ENCODE data around the gene ENTPD1. TPM values are rescaled to one million over a fixed set of nuclear protein-coding genes. Genes with fewer than 3 reads are reported as not detected.
"Not testable (repeated sequence)": the region's sequence is repeated elsewhere in the genome, so short reads cannot be mapped to it uniquely, and the experiment has no call there.

The ENTPD1 gene
- total and polyA plus RNA-seq, 4 experiments from 2014 or later = 1.2 to 1.9 (median 1.6) TPM

DNA sequence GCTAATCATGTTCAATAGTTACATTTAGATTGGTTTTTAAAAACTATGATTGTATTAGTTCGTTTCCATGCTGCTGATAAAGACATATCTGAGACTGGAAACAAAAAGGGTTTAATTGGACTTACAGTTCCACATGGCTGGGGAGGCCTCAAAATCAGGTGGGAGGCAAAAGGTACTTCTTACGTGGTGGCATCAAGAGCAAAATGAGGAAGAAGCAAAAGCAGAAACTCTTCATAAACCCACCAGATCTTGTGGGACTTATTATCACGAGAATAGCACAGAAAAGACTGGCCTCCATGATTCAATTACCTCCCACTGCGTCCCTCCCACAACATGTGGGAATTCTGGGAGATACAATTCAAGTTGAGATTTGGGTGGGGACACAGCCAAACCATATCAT is 117.7 kb downstream of the ENTPD1 start:
- peaks cover 41 to 45% of the 10 kb centered on the region in 2 donors for H3K36me3 Mint-ChIP-seq
- no peak for DNase-seq
- H3K4me1 Mint-ChIP-seq = no peaks in the 10 kb centered on the region
- POLR2A ChIA-PET (ENCODE audit: partially characterized antibody) = no interaction called here
- Histone ChIP-seq H3K27ac (ENCODE audit: low read depth, low read length) (no peak overlapping the region), H3K9me3 (ENCODE audit: control insufficient read depth in 1 of 2, low read length in 2 of 2) (no peaks in the 10 kb centered on the region), H3K4me3 (ENCODE audit: low read length in 2 of 2) (no peak overlapping the region), H3K27me3 (ENCODE audit: insufficient read depth, low read length) (no peaks in the 10 kb centered on the region), H3K36me3 (ENCODE audit: insufficient read depth, low read length) (no peaks in the 10 kb centered on the region), H3K4me1 (ENCODE audit: insufficient read depth, low read length) (no peaks in the 10 kb centered on the region)
- no peak overlapping the region for H3K4me3 Mint-ChIP-seq
- H3K9me3 Mint-ChIP-seq = peaks cover 0 to 3% (median 0%) of the 10 kb centered on the region in 8 donors
- H3K27me3 Mint-ChIP-seq = no peaks in the 10 kb centered on the region
- CTCF ChIA-PET (ENCODE audit: partially characterized antibody) = interaction anchor here (4.1 kb wide), 1 partner anchor 180 kb away, joined by 26 read pairs; the partner anchor contains the start of gene TCTN3
- intact Hi-C loops (cut with micrococcal nuclease) = no loop called here
- no peak overlapping the region for H3K27ac Mint-ChIP-seq

DNA sequence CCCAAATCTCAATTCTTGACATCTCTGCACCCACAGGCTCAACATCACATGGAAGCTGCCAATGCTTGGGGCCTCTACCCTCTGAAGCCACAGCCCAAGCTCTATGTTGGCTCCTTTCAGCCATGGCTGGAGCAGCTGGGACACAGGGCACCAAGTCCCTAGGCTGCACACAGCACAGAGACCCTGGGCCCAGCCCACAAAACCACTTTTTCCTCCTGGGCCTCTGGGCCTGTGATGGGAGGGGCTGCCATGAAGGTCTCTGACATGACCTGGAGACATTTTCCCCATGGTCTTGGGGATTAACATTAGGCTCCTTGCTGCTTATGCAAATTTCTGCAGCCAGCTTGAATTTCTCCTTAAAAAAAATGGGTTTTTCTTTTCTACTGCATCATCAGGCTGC is 118.8 kb downstream of the ENTPD1 start:
- H3K27me3 Mint-ChIP-seq; H3K4me3 Mint-ChIP-seq; H3K9me3 ChIP-seq (ENCODE audit: control insufficient read depth in 1 of 2, low read length in 2 of 2); H3K27me3 ChIP-seq (ENCODE audit: insufficient read depth, low read length); H3K27ac ChIP-seq (ENCODE audit: low read depth, low read length); H3K27ac Mint-ChIP-seq; intact Hi-C loops (cut with micrococcal nuclease); H3K9me3 Mint-ChIP-seq; H3K4me3 ChIP-seq (ENCODE audit: low read length in 2 of 2); H3K4me1 Mint-ChIP-seq; DNase-seq; H3K36me3 ChIP-seq (ENCODE audit: insufficient read depth, low read length); H3K4me1 ChIP-seq (ENCODE audit: insufficient read depth, low read length); POLR2A ChIA-PET (ENCODE audit: partially characterized antibody): not testable (repeated sequence)
- H3K36me3 Mint-ChIP-seq = peaks cover 43 to 45% of the 10 kb centered on the region in 2 donors
- CTCF ChIA-PET (ENCODE audit: partially characterized antibody) = interaction anchor here (0.8 to 0.9 kb wide), 2 partner anchors 9 to 33 kb away, joined by 3 read pairs; partner anchors contain the start of gene CC2D2B

DNA sequence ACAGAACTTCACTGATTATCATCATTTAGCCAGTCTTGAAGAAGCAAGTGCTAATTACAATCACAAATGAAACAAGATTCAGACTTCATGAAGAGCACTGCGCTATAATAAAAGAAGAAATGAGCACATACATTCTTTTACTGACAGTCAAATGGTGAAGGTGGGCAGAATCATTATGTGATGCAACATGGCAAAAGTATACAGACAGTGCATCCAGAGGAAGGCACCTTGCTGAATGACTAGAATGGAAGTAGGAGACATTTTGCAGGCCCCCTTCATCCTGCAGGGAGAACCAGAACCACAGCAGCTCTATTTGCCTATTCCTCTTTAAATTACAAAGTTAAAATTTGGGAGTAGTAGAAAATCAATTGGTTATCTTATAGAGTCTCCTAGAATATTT is 120.8 kb downstream of the ENTPD1 start:
- DNase-seq = no peak
- Histone ChIP-seq H3K9me3 (ENCODE audit: control insufficient read depth in 1 of 2, low read length in 2 of 2) (no peaks in the 10 kb centered on the region), H3K27ac (ENCODE audit: low read depth, low read length) (no peak overlapping the region), H3K4me3 (ENCODE audit: low read length in 2 of 2) (no peak overlapping the region), H3K36me3 (ENCODE audit: insufficient read depth, low read length) (no peaks in the 10 kb centered on the region), H3K27me3 (ENCODE audit: insufficient read depth, low read length) (no peaks in the 10 kb centered on the region), H3K4me1 (ENCODE audit: insufficient read depth, low read length) (no peaks in the 10 kb centered on the region)
- Mint-ChIP-seq H3K27me3 (no peaks in the 10 kb centered on the region), H3K9me3 (peaks cover 0 to 3% (median 0%) of the 10 kb centered on the region in 8 donors), H3K4me1 (no peaks in the 10 kb centered on the region), H3K4me3 (no peak overlapping the region), H3K36me3 (peaks cover 40 to 45% of the 10 kb centered on the region in 2 donors), H3K27ac (no peak overlapping the region)
- intact Hi-C loops (cut with micrococcal nuclease) = no loop called here
- ChIA-PET CTCF (ENCODE audit: partially characterized antibody) (no interaction called here), POLR2A (ENCODE audit: partially characterized antibody) (no interaction called here)

DNA sequence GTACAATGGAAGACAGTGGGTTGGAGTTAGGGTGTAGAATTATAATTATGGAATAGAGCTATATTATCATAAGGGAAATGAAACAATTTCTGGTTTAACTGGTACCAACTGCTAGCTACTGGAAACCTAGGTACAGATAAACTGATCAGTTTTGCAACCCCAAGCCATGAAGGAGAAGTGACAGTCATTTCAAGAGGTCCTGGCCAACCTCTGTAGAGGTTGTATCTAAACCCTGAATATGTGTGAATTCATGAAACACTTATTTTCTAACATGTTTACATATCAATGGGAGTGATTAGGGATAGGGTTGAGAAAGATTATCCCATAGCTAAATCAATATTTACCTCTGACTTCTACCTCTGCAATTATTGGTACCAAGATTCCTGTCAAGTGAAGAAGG is 121.9 kb downstream of the ENTPD1 start:
- no peak overlapping the region for H3K27ac Mint-ChIP-seq
- no peaks in the 10 kb centered on the region for H3K4me1 Mint-ChIP-seq
- intact Hi-C loops (cut with micrococcal nuclease) = no loop called here
- Histone ChIP-seq H3K27me3 (ENCODE audit: insufficient read depth, low read length) (no peaks in the 10 kb centered on the region), H3K36me3 (ENCODE audit: insufficient read depth, low read length) (no peaks in the 10 kb centered on the region), H3K4me1 (ENCODE audit: insufficient read depth, low read length) (no peaks in the 10 kb centered on the region), H3K4me3 (ENCODE audit: low read length in 2 of 2) (no peak overlapping the region), H3K27ac (ENCODE audit: low read depth, low read length) (no peak overlapping the region), H3K9me3 (ENCODE audit: control insufficient read depth in 1 of 2, low read length in 2 of 2) (no peaks in the 10 kb centered on the region)
- H3K9me3 Mint-ChIP-seq = peaks cover 0 to 3% (median 0%) of the 10 kb centered on the region in 8 donors
- no peak for DNase-seq
- no peaks in the 10 kb centered on the region for H3K27me3 Mint-ChIP-seq
- H3K4me3 Mint-ChIP-seq = no peak overlapping the region
- POLR2A ChIA-PET (ENCODE audit: partially characterized antibody) = no interaction called here
- peaks cover 34 to 41% of the 10 kb centered on the region in 2 donors for H3K36me3 Mint-ChIP-seq
- CTCF ChIA-PET (ENCODE audit: partially characterized antibody) = interaction anchor here (1.1 kb wide), 1 partner anchor 13 kb away, joined by 3 read pairs; no protein-coding TSS in a partner anchor

DNA sequence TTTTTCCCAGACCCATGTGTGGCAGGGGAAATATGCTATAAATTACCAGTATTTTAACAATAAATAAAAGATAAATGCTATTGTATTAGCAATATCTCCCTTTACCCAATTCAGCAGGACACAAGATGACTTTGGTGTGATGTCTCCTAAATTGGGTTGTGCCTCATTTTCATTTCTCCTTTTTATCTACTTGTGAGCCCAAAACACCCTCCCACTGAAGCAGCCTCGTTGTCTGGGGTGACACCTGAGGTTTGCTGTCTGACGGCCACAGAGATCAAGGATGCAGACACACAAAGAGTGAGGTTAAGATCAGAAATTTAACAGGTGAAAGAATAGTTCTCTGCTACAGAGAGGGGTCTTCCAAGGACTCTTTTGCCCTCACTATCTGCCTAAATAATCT is 124.7 kb downstream of the ENTPD1 start:
- ChIA-PET CTCF (ENCODE audit: partially characterized antibody) (no interaction called here), POLR2A (ENCODE audit: partially characterized antibody) (no interaction called here)
- intact Hi-C loops (cut with micrococcal nuclease) = no loop called here
- H3K36me3 ChIP-seq (ENCODE audit: insufficient read depth, low read length) = no peaks in the 10 kb centered on the region
- no peak overlapping the region for H3K27ac ChIP-seq (ENCODE audit: low read depth, low read length)
- no peaks in the 10 kb centered on the region for H3K4me1 ChIP-seq (ENCODE audit: insufficient read depth, low read length)
- Mint-ChIP-seq H3K36me3 (peaks cover 15 to 18% of the 10 kb centered on the region in 2 donors), H3K27me3 (no peaks in the 10 kb centered on the region), H3K27ac (no peak overlapping the region), H3K4me3 (no peak overlapping the region), H3K9me3 (peaks cover 0 to 3% (median 0%) of the 10 kb centered on the region in 8 donors), H3K4me1 (no peaks in the 10 kb centered on the region)
- no peak overlapping the region for H3K4me3 ChIP-seq (ENCODE audit: low read length in 2 of 2)
- H3K9me3 ChIP-seq (ENCODE audit: control insufficient read depth in 1 of 2, low read length in 2 of 2) = no peaks in the 10 kb centered on the region
- no peaks in the 10 kb centered on the region for H3K27me3 ChIP-seq (ENCODE audit: insufficient read depth, low read length)
- no peak for DNase-seq

DNA sequence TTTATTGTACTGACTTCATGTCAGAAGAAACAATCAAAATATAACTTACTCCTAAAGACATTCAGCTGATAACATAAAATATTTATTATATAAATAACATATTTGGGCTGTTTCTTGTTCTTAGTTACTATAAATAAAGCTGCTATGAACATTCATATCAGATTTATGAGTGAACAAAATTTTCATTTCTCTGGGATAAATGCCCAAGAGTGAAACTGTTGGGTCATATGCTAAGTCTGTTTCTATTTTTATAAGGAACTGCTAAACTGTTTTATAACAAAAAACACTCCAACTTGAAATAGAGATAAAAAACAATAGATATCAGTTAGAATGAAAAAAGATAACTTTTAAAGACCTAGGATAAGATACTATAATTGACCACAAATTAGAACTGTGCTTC is 125.4 kb downstream of the ENTPD1 start:
- no peaks in the 10 kb centered on the region for H3K27me3 Mint-ChIP-seq
- Histone ChIP-seq H3K27ac (ENCODE audit: low read depth, low read length) (no peak overlapping the region), H3K27me3 (ENCODE audit: insufficient read depth, low read length) (no peaks in the 10 kb centered on the region), H3K4me1 (ENCODE audit: insufficient read depth, low read length) (no peaks in the 10 kb centered on the region), H3K36me3 (ENCODE audit: insufficient read depth, low read length) (no peaks in the 10 kb centered on the region), H3K9me3 (ENCODE audit: control insufficient read depth in 1 of 2, low read length in 2 of 2) (no peaks in the 10 kb centered on the region), H3K4me3 (ENCODE audit: low read length in 2 of 2) (no peak overlapping the region)
- ChIA-PET CTCF (ENCODE audit: partially characterized antibody) (no interaction called here), POLR2A (ENCODE audit: partially characterized antibody) (no interaction called here)
- no peak overlapping the region for H3K4me3 Mint-ChIP-seq
- H3K27ac Mint-ChIP-seq = no peak overlapping the region
- intact Hi-C loops (cut with micrococcal nuclease) = no loop called here
- H3K9me3 Mint-ChIP-seq = peaks cover 0 to 1% (median 0%) of the 10 kb centered on the region in 8 donors
- no peaks in the 10 kb centered on the region for H3K4me1 Mint-ChIP-seq
- DNase-seq = no peak
- H3K36me3 Mint-ChIP-seq = peaks cover 12 to 15% of the 10 kb centered on the region in 2 donors

DNA sequence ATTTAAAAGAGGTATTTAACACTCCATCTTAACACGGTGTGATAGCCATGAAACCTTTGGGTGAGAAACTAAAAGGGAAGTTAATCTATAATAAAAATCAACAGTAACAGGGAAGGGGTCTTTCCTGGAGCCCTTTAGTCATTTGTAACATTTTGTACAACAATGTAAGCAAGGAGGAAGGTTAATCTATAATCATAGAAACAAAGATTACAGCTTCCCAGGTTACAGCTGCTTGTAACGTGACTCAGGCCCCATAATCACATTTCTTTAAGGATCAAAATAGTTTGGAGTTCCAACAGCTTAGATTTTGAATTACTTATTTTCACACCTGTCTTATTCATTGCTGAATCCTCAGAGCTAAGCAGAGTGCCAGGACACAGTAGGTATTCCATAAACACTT is 133.9 kb downstream of the ENTPD1 start:
- H3K27ac ChIP-seq (ENCODE audit: low read depth, low read length) = no peak overlapping the region
- ChIA-PET POLR2A (ENCODE audit: partially characterized antibody) (no interaction called here), CTCF (ENCODE audit: partially characterized antibody) (interaction anchor here (1.5 kb wide), 1 partner anchor 196 kb away, joined by 3 read pairs; the partner anchor contains the start of gene TCTN3)
- peaks cover 4% of the 10 kb centered on the region for H3K36me3 ChIP-seq (ENCODE audit: insufficient read depth, low read length)
- Mint-ChIP-seq H3K27ac (no peak overlapping the region), H3K27me3 (no peaks in the 10 kb centered on the region), H3K9me3 (no peaks in the 10 kb centered on the region), H3K36me3 (peaks cover 36 to 68% of the 10 kb centered on the region in 2 donors), H3K4me3 (no peak overlapping the region), H3K4me1 (no peaks in the 10 kb centered on the region)
- intact Hi-C loops (cut with micrococcal nuclease) = no loop called here
- no peaks in the 10 kb centered on the region for H3K4me1 ChIP-seq (ENCODE audit: insufficient read depth, low read length)
- no peak for DNase-seq
- no peaks in the 10 kb centered on the region for H3K27me3 ChIP-seq (ENCODE audit: insufficient read depth, low read length)
- H3K4me3 ChIP-seq (ENCODE audit: low read length in 2 of 2) = no peak overlapping the region
- no peaks in the 10 kb centered on the region for H3K9me3 ChIP-seq (ENCODE audit: control insufficient read depth in 1 of 2, low read length in 2 of 2)

Data from CD4-positive, alpha-beta memory T cell (primary cell).